ENCODE data around the gene MYO18B.

GRCh38 chr22:25942115-25942855 is 200.3 kb downstream of the MYO18B start:
- TF ChIP-seq CTCF (IDR thresholded peaks at IDR 0.05; ENCODE audit: extremely low read depth in 1 of 2, insufficient read depth in 1 of 2, low read depth in 1 of 2, low read length in 2 of 2), result no peak
- TF ChIP-seq JUN (IDR thresholded peaks at IDR 0.05; ENCODE audit: borderline replicate concordance, insufficient read depth, insufficient read length, low read depth), result no peak

Data from endothelial cell of umbilical vein (primary cell).